ENCODE measurements around the gene C19orf81. TPM values are rescaled to one million over a fixed set of nuclear protein-coding genes. Genes with fewer than 3 reads are reported as not detected.

C19orf81 gene
- total RNA-seq, 1 donor from 2014 or later, result not detected

DNA sequence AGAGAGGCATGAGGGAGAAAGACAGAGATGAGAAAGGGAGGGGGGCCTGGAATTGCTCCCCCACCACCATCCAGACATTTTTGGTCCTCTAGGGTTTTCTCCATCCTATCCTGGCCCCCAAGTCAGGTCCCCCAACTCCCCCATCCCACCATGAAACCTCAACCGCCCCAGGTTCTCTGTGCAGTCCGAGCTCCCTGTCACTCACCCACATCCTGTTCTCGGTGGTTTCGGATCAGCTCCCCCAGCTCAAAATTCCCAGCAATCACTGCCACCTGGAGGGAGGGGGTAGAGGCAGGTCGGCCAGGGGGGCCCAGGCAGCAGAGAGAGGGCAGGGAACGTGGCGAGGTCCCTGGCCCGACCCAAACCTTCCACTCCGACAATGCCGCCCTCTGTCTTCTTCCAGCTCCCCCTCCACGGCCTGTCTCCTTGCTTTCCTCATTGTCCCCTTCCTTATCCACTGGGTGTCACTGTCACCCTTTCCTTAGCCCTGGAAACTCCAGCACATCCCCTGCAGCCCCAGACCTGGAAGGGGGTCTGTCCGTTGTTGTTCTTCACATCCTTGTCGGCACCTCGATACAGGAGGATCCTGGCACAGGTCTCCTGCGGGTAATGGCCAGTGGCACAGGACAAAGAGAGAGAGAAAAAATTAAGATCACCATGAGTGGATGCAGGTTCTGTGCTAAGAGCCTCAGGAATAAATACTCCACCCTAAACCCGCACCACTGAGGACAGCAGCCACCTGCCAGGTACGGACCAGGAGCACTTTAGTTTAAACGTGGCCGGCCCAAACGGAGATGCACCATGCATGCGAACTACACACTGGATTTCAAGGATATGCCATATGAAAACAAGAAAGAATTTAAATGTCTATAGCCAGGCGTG lies 54.9 kb downstream of the C19orf81 start:
- Mint-ChIP-seq H3K4me3 (ENCODE audit: unreplicated experiment) (no peak overlapping the region), H3K27me3 (ENCODE audit: low read depth, unreplicated experiment) (no peaks in the 10 kb centered on the region), H3K9me3 (ENCODE audit: unreplicated experiment) (peaks cover 11% of the 10 kb centered on the region), H3K36me3 (ENCODE audit: low read depth, unreplicated experiment) (no peaks in the 10 kb centered on the region), H3K27ac (ENCODE audit: unreplicated experiment) (no peak overlapping the region), H3K4me1 (ENCODE audit: low read depth, unreplicated experiment) (no peaks in the 10 kb centered on the region)
- no peak overlapping the region for H3K4me3 ChIP-seq (ENCODE audit: insufficient read depth, low read depth, low read length)
- H3K4me2 ChIP-seq (ENCODE audit: low read length), result no peak overlapping the region
- H3K27ac ChIP-seq (ENCODE audit: low read depth, low read length), result no peak overlapping the region
- no peak overlapping the region for H2AFZ ChIP-seq (ENCODE audit: low read depth, low read length)
- DNase-seq (ENCODE audit: low read depth), result no peak
- no peaks in the 10 kb centered on the region for H3K9me3 ChIP-seq (ENCODE audit: insufficient read depth, low read depth, low read length)
- H3K9ac ChIP-seq (ENCODE audit: low read length), result no peak overlapping the region
- TF ChIP-seq CTCF (IDR thresholded peaks at IDR 0.05; ENCODE audit: insufficient read depth, low read depth, low read length) (no peak), EZH2 (IDR thresholded peaks at IDR 0.05; ENCODE audit: insufficient read depth, low read length) (no peak)
- H3K4me1 ChIP-seq (ENCODE audit: insufficient read depth, low read length), result no peaks in the 10 kb centered on the region
- H3K36me3 ChIP-seq (ENCODE audit: insufficient read depth, low read length), result no peaks in the 10 kb centered on the region
- no peak for FAIRE-seq
- no peaks in the 10 kb centered on the region for H3K27me3 ChIP-seq (ENCODE audit: insufficient read depth, low read length)
- H4K20me1 ChIP-seq (ENCODE audit: insufficient read depth, low read length), result no peaks in the 10 kb centered on the region
- no peaks in the 10 kb centered on the region for H3K79me2 ChIP-seq (ENCODE audit: insufficient read depth, low read length)

- Histone ChIP-seq H3K9ac (ENCODE audit: low read length) (no peak overlapping the region), H2AFZ (ENCODE audit: low read depth, low read length) (no peak overlapping the region), H3K4me2 (ENCODE audit: low read length) (no peak overlapping the region), H3K9me3 (ENCODE audit: insufficient read depth, low read depth, low read length) (no peaks in the 10 kb centered on the region), H3K4me3 (ENCODE audit: insufficient read depth, low read depth, low read length) (no peak overlapping the region), H3K27me3 (ENCODE audit: insufficient read depth, low read length) (no peaks in the 10 kb centered on the region), H3K27ac (ENCODE audit: low read depth, low read length) (no peak overlapping the region), H3K79me2 (ENCODE audit: insufficient read depth, low read length) (no peaks in the 10 kb centered on the region), H4K20me1 (ENCODE audit: insufficient read depth, low read length) (no peaks in the 10 kb centered on the region), H3K36me3 (ENCODE audit: insufficient read depth, low read length) (no peaks in the 10 kb centered on the region), H3K4me1 (ENCODE audit: insufficient read depth, low read length) (no peaks in the 10 kb centered on the region)
- FAIRE-seq (peak; percentile 72), DNase-seq (ENCODE audit: low read depth) (no peak)
- no peaks in the 10 kb centered on the region for H3K4me1 Mint-ChIP-seq (ENCODE audit: low read depth, unreplicated experiment)
- peaks cover 11% of the 10 kb centered on the region for H3K9me3 Mint-ChIP-seq (ENCODE audit: unreplicated experiment)
- H3K4me3 Mint-ChIP-seq (ENCODE audit: unreplicated experiment), result no peak overlapping the region
- H3K27me3 Mint-ChIP-seq (ENCODE audit: low read depth, unreplicated experiment), result no peaks in the 10 kb centered on the region
- H3K36me3 Mint-ChIP-seq (ENCODE audit: low read depth, unreplicated experiment), result no peaks in the 10 kb centered on the region
- peak; percentile 52 for TF ChIP-seq CTCF (IDR thresholded peaks at IDR 0.05; ENCODE audit: insufficient read depth, low read depth, low read length)
- TF ChIP-seq EZH2 (IDR thresholded peaks at IDR 0.05; ENCODE audit: insufficient read depth, low read length), result no peak
- no peak overlapping the region for H3K27ac Mint-ChIP-seq (ENCODE audit: unreplicated experiment)
These were observed 56.3 kb downstream of the C19orf81 start for GRCh38 chr19:50705422-50706019.
